Activated CD4-positive, alpha-beta memory T cell treated with anti-CD3 and anti-CD28 coated beads, Interleukin-2, amount 10 ng/mL, durations not matched to agents 7 days and 5 days (primary cell): Measurements from ENCODE around the gene B4GALNT3. TPM values are rescaled to one million over a fixed set of nuclear protein-coding genes. Genes with fewer than 3 reads are reported as not detected.
"Not testable (repeated sequence)": the region's sequence is repeated elsewhere in the genome, so short reads cannot be mapped to it uniquely, and the experiment has no call there.

Experiments used
- CTCF ChIA-PET: fragments of 350-600 bp; sonication (Branson Sonifier 250); formaldehyde crosslinking; loops from one replicate; lab custom pipeline; 2021; ENCODE audit warnings: antibody characterized with exemption, inconsistent platforms; lab: Charles Lee
- POLR2A ChIA-PET: fragments of 350-600 bp; sonication (Branson Sonifier 250); formaldehyde crosslinking; loops from one replicate; lab custom pipeline; 2021; ENCODE audit warnings: antibody characterized with exemption; lab: Charles Lee
- DNase-seq: peaks from one replicate; pipeline ENCODE4 v3.0.0-alpha.2; 2020
- H3K27ac Mint-ChIP-seq: one replicate; pipeline ENCODE4 v1.8.0; 2021; ENCODE audit warnings: mild to moderate bottlenecking, mixed read lengths
- H3K27me3 Mint-ChIP-seq: one replicate; pipeline ENCODE4 v1.8.0; 2021; ENCODE audit warnings: mixed read lengths
- H3K36me3 Mint-ChIP-seq: one replicate; pipeline ENCODE4 v1.8.0; 2021; ENCODE audit warnings: low read depth, mixed read lengths
- H3K4me1 Mint-ChIP-seq: one replicate; pipeline ENCODE4 v1.8.0; 2021; ENCODE audit warnings: mixed read lengths
- H3K4me3 Mint-ChIP-seq: one replicate; pipeline ENCODE4 v1.8.0; 2021; ENCODE audit warnings: mild to moderate bottlenecking, mixed read lengths
- H3K9me3 Mint-ChIP-seq: one replicate; pipeline ENCODE4 v1.8.0; 2021; ENCODE audit warnings: mixed read lengths
- total RNA-seq, 2 experiments: library from RNA; stranded (reverse); gene quantifications; one replicate each; pipeline ENCODE4 v1.2.3, GENCODE V29; 2021

B4GALNT3 gene
- total RNA-seq, 2 experiments from 2014 or later, result 0.68 to 0.88 TPM

GRCh38 chr12:570435-570920 is 110.7 kb downstream of the B4GALNT3 start:
- ChIA-PET CTCF (interaction anchor here (0.5 to 5.7 kb wide), 17 partner anchors 12 to 522 kb away, joined by 3 to 50 read pairs (median 4); partner anchors contain the start of genes RAD52 and WNK1), POLR2A (interaction anchor here (1.1 to 4.9 kb wide), 4 partner anchors 181 to 379 kb away, joined by 3 to 32 read pairs (median 6); partner anchors contain the start of genes RAD52 and WNK1)
- DNase-seq, result no peak
- H3K36me3 Mint-ChIP-seq, result peaks cover 14% of the 10 kb centered on the region
- H3K9me3 Mint-ChIP-seq, result no peaks in the 10 kb centered on the region
- no peak overlapping the region for H3K27ac Mint-ChIP-seq
- H3K27me3 Mint-ChIP-seq, result no peaks in the 10 kb centered on the region
- H3K4me3 Mint-ChIP-seq, result no peak overlapping the region
- peaks cover 78% of the 10 kb centered on the region for H3K4me1 Mint-ChIP-seq

DNA sequence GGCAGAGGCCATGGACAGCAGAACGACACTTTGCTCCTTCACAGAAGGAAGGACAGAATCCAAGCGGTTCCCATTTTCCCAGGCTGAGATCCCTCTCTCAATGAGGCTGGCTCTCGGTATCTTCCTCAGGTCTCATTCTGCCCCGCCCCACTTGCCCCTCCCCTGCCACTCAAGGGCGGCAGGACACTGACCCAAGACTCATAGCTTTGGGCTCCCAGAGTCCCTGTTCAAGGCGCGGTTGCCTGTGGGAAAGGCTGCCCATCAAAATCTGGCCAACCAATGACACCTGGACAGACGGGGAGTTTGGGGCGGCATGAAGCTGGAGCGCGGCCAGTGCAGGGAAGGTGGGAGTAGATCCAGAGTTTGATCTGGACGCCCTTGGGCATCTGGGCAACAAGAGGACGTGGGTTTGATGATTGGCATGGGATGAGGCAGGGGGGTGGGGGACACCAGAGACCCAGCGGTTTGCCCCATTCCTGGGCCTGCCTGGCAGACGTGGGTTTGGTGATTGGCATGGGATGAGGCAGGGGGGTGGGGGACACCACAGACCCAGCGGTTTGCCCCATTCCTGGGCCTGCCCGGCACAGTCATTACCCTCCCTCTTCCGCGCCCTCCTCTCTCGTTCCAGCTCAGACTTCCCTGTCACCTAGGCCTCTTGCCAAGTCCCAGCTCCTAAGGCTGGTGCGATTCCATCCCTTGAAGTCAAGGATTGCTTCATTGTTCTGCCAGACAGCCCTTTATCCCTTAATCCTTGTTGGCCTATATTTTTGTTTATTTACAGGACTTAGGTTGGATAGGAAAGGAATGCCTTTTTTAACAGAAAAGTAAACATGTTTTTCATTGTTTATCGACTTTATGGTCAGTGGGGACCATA is 111.4 kb downstream of the B4GALNT3 start:
- H3K36me3 Mint-ChIP-seq, result peaks cover 15% of the 10 kb centered on the region
- H3K4me1 Mint-ChIP-seq, result peaks cover 78% of the 10 kb centered on the region
- ChIA-PET CTCF (interaction anchor here (0.7 to 5.7 kb wide), 10 partner anchors 13 to 378 kb away, joined by 3 to 50 read pairs (median 5); partner anchors contain the start of genes RAD52 and WNK1), POLR2A (interaction anchor here (0.7 to 4.9 kb wide), 6 partner anchors 181 to 378 kb away, joined by 3 to 32 read pairs (median 4); partner anchors contain the start of genes RAD52 and WNK1)
- no peaks in the 10 kb centered on the region for H3K9me3 Mint-ChIP-seq
- H3K4me3 Mint-ChIP-seq, result peak overlapping the region; percentile 16
- H3K27ac Mint-ChIP-seq, result no peak overlapping the region
- H3K27me3 Mint-ChIP-seq, result no peaks in the 10 kb centered on the region
- no peak for DNase-seq

DNA sequence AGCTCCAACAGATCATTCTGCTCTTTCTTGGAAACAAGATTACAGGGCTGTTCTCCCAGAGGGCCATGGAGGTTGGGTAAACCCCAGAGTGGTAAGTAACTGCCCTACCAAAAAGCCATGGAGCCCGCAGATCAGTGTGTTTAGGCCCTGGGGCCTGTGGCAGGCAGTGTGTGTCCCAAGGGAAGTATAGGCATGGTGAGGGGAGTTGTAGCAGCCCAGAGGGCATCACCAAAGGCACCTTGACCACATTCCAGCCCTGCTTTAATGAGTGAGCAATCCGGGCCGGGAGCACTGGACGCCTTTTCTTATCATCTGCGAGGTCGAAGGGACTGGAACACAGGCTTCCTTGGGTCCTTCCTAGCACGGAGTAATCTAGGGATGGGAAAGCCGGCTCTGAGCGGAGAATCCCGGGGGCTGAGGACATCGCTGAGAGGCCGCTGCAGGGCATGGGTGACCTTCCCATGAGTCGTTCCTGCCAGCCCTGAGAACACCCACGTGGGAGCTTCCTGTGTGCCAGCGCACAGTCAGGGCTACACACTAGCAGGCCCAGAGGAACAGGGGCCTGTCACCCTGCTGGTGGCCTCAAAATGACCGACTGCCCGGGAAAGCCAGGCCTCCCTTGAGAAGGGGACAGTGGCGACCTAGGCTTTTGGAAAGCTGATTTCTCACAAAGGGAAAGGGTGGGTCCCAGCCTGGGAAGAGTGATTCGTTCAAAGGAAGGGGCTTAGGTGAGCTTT is 112.2 kb downstream of the B4GALNT3 start:
- Mint-ChIP-seq H3K9me3 (no peaks in the 10 kb centered on the region), H3K4me1 (peaks cover 78% of the 10 kb centered on the region), H3K36me3 (peaks cover 15% of the 10 kb centered on the region), H3K27me3 (no peaks in the 10 kb centered on the region), H3K4me3 (no peak overlapping the region), H3K27ac (peak overlapping the region; percentile 38)
- DNase-seq, result no peak
- CTCF ChIA-PET, result interaction anchor here (0.9 to 5.7 kb wide), 8 partner anchors 8 to 377 kb away, joined by 3 to 50 read pairs (median 6); partner anchors contain the start of genes RAD52 and WNK1
- POLR2A ChIA-PET, result interaction anchor here (0.7 to 4.9 kb wide), 5 partner anchors 8 to 378 kb away, joined by 3 to 32 read pairs (median 3); partner anchors contain the start of genes RAD52 and WNK1

DNA sequence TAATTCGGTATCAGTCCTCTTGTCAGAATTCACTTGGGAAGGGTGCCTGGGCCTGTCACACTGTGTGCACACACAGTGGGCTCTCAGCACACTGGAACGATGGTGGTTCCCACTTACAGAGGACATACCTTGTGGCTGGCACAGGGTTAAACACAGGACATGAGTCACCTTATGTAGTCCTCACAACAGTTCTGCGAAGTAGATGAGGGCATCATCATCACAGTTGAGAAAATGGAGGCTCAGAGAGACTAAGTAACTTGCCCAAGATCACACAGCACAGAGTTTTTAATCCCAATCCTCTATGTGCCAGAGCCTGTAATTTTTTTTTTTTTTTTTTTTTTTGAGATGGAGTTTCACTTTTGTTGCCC is 112.8 kb downstream of the B4GALNT3 start:
- H3K36me3 Mint-ChIP-seq, result peaks cover 15% of the 10 kb centered on the region
- no peaks in the 10 kb centered on the region for H3K27me3 Mint-ChIP-seq
- peak overlapping the region; percentile 38 for H3K27ac Mint-ChIP-seq
- no peaks in the 10 kb centered on the region for H3K9me3 Mint-ChIP-seq
- H3K4me3 Mint-ChIP-seq, result no peak overlapping the region
- POLR2A ChIA-PET, result interaction anchor here (1.1 to 4.9 kb wide), 4 partner anchors 9 to 377 kb away, joined by 3 to 32 read pairs (median 4); partner anchors contain the start of genes RAD52 and WNK1
- DNase-seq, result peak; percentile 43
- peaks cover 73% of the 10 kb centered on the region for H3K4me1 Mint-ChIP-seq
- CTCF ChIA-PET, result interaction anchor here (0.9 to 5.7 kb wide), 7 partner anchors 9 to 245 kb away, joined by 3 to 50 read pairs (median 5); partner anchors contain the start of gene WNK1

DNA sequence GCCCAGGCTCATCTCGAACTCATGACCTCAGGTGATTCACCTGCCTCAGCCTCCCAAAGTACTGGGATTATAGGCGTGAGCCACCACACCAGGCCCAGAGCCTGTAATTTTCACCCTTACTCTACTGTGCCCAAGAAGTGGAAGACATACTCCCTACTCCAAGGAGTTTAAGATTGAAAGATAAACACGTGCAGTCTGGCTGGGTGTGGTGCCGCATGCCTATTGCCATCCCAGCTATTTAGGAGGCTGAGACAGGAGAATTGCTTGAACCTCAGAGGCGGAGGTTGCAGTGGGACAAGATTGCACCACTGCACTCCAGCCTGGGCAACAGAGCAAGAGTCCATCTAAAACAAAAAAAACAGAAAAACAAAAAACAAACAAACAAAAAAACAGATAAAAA is 113.5 kb downstream of the B4GALNT3 start:
- Mint-ChIP-seq H3K27ac (no peak overlapping the region), H3K36me3 (peaks cover 15% of the 10 kb centered on the region), H3K9me3 (no peaks in the 10 kb centered on the region), H3K27me3 (no peaks in the 10 kb centered on the region), H3K4me1 (peaks cover 71% of the 10 kb centered on the region), H3K4me3 (no peak overlapping the region)
- ChIA-PET POLR2A (interaction anchor here (4.9 kb wide), 1 partner anchor 178 kb away, joined by 32 read pairs; the partner anchor contains the start of gene WNK1), CTCF (interaction anchor here (0.6 to 5.7 kb wide), 7 partner anchors 9 to 244 kb away, joined by 3 to 50 read pairs (median 4); partner anchors contain the start of gene WNK1)
- DNase-seq, result no peak

DNA sequence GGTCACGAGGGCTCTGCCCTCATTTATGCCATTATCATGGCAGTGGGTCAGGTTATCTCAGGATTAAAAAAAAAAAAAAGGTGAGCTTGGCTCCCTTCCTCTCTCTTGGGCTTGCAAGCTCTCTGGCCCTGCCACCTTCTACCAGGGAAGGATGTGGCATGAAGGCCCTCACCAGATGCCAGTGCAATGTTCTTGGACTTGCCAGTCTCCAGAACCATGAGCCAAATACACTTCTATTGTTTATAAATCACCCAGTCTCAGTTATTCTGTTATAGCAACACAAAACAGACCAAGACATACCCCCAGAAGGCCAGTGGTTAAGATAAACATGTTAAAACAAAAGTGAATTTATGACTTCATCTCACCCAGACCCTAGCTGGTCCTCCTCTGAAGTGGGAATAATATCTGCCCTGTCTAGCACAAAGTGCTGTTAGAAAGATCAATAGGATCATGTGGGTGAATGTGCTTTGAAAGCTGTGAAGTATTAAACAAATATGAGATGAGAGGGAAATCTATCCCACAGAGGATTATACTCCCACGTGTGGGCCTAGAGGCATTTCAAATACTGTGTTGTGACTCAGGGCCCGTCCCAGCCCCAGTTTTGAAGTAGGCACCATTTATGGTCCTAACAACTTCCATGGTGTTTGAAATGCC is 114.9 kb downstream of the B4GALNT3 start:
- Mint-ChIP-seq H3K27ac (no peak overlapping the region), H3K36me3 (peaks cover 15% of the 10 kb centered on the region), H3K9me3 (no peaks in the 10 kb centered on the region), H3K27me3 (peaks cover 2% of the 10 kb centered on the region), H3K4me1 (peaks cover 58% of the 10 kb centered on the region), H3K4me3 (no peak overlapping the region)
- DNase-seq, result no peak
- ChIA-PET POLR2A (interaction anchor here (2.6 to 5.6 kb wide), 3 partner anchors 68 to 182 kb away, joined by 7 to 64 read pairs (median 13); partner anchors contain the start of gene WNK1), CTCF (interaction anchor here (0.7 to 6.8 kb wide), 11 partner anchors 9 to 375 kb away, joined by 3 to 118 read pairs (median 9); partner anchors contain the start of genes RAD52 and WNK1)

- H3K36me3 Mint-ChIP-seq, result peaks cover 15% of the 10 kb centered on the region
- no peak overlapping the region for H3K4me3 Mint-ChIP-seq
- H3K4me1 Mint-ChIP-seq, result peaks cover 54% of the 10 kb centered on the region
- H3K27ac Mint-ChIP-seq, result no peak overlapping the region
- DNase-seq, result no peak
- ChIA-PET CTCF (interaction anchor here (0.7 to 6.8 kb wide), 26 partner anchors 9 to 374 kb away, joined by 3 to 118 read pairs (median 6); partner anchors contain the start of genes RAD52 and WNK1), POLR2A (interaction anchor here (1.2 to 5.6 kb wide), 9 partner anchors 56 to 374 kb away, joined by 3 to 64 read pairs (median 6); partner anchors contain the start of genes RAD52 and WNK1)
- no peaks in the 10 kb centered on the region for H3K9me3 Mint-ChIP-seq
- peaks cover 2% of the 10 kb centered on the region for H3K27me3 Mint-ChIP-seq
Measured at GRCh38 chr12:575129-575502, 115.4 kb downstream of the B4GALNT3 start.

GRCh38 chr12:575948-576614 is 116.3 kb downstream of the B4GALNT3 start:
- POLR2A ChIA-PET, result interaction anchor here (1.0 to 5.6 kb wide), 15 partner anchors 13 to 373 kb away, joined by 3 to 64 read pairs (median 4); partner anchors contain the start of genes RAD52 and WNK1
- Mint-ChIP-seq H3K4me3 (peak overlapping the region; percentile 19), H3K27ac (peak overlapping the region; percentile 59), H3K27me3 (peaks cover 2% of the 10 kb centered on the region), H3K4me1 (peaks cover 50% of the 10 kb centered on the region), H3K36me3 (peaks cover 19% of the 10 kb centered on the region), H3K9me3 (no peaks in the 10 kb centered on the region)
- peak; percentile 88 for DNase-seq
- CTCF ChIA-PET, result interaction anchor here (0.6 to 6.8 kb wide), 54 partner anchors 10 to 542 kb away, joined by 3 to 118 read pairs (median 4); partner anchors contain the start of genes RAD52 and WNK1

DNA sequence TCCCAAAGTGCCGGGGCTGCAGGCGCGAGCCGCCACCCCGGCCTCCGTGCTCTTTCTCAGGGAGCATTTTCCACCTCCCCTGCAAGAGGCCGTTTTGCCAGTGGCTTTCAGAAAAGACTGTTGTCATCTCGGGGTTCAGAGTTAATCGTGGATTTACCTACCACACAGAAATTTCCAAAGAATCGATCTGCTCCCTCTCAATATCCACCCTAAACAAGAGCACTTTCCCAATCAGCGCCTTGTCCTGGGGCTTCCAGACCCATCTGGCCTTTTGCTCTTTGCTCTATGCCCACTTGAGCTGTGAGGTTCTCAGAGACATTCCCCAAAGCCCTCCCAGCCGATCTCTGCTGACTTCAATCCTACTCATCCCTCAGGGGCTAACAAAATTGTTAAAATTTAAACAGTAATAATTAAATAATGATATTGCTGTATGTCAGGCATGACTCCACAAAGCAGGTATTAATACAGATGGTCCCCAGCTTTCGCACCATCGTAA is 116.9 kb downstream of the B4GALNT3 start:
- H3K27ac Mint-ChIP-seq, result no peak overlapping the region
- ChIA-PET CTCF (interaction anchor here (0.6 to 6.8 kb wide), 44 partner anchors 11 to 541 kb away, joined by 3 to 118 read pairs (median 5); partner anchors contain the start of genes RAD52 and WNK1), POLR2A (interaction anchor here (1.0 to 5.6 kb wide), 14 partner anchors 13 to 373 kb away, joined by 3 to 64 read pairs (median 5); partner anchors contain the start of genes RAD52 and WNK1)
- no peaks in the 10 kb centered on the region for H3K9me3 Mint-ChIP-seq
- DNase-seq, result no peak
- H3K27me3 Mint-ChIP-seq, result peaks cover 2% of the 10 kb centered on the region
- peaks cover 16% of the 10 kb centered on the region for H3K36me3 Mint-ChIP-seq
- H3K4me1 Mint-ChIP-seq, result peaks cover 46% of the 10 kb centered on the region
- H3K4me3 Mint-ChIP-seq, result peak overlapping the region; percentile 11

GRCh38 chr12:577994-578747 is 118.4 kb downstream of the B4GALNT3 start:
- not testable (repeated sequence) for H3K4me3 Mint-ChIP-seq, H3K27me3 Mint-ChIP-seq, H3K9me3 Mint-ChIP-seq, H3K27ac Mint-ChIP-seq, DNase-seq
- ChIA-PET CTCF (interaction anchor here (0.9 to 6.8 kb wide), 3 partner anchors 31 to 238 kb away, joined by 3 to 77 read pairs (median 41); no protein-coding TSS in a partner anchor), POLR2A (interaction anchor here (5.6 kb wide), 1 partner anchor 174 kb away, joined by 64 read pairs; the partner anchor contains the start of gene WNK1)
- Mint-ChIP-seq H3K4me1 (peaks cover 34% of the 10 kb centered on the region), H3K36me3 (peaks cover 11% of the 10 kb centered on the region)
